Glutamatergic neuron (in vitro differentiated cells): ENCODE measurements around the gene ZNF451. TPM values are rescaled to one million over a fixed set of nuclear protein-coding genes. Genes with fewer than 3 reads are reported as not detected.

Experiments
- DNase-seq: peaks from one replicate; pipeline ENCODE4 v3.0.0; 2022
- H3K27ac Mint-ChIP-seq: one replicate; pipeline ENCODE4 v1.8.0; 2020; ENCODE audit warnings: mild to moderate bottlenecking, mixed read lengths, inconsistent platforms; ENCODE audit not compliant: unreplicated experiment
- H3K27me3 Mint-ChIP-seq: one replicate; pipeline ENCODE4 v1.8.0; 2020; ENCODE audit warnings: mild to moderate bottlenecking, moderate library complexity, mixed read lengths, inconsistent platforms; ENCODE audit not compliant: unreplicated experiment
- H3K36me3 Mint-ChIP-seq: one replicate; pipeline ENCODE4 v1.8.0; 2020; ENCODE audit warnings: mild to moderate bottlenecking, mixed read lengths, inconsistent platforms; ENCODE audit not compliant: unreplicated experiment
- H3K4me1 Mint-ChIP-seq: one replicate; pipeline ENCODE4 v1.8.0; 2020; ENCODE audit warnings: mild to moderate bottlenecking, low read depth, mixed read lengths, inconsistent platforms; ENCODE audit not compliant: unreplicated experiment
- H3K4me3 Mint-ChIP-seq: one replicate; pipeline ENCODE4 v1.8.0; 2020; ENCODE audit warnings: mild to moderate bottlenecking, mixed read lengths, inconsistent platforms; ENCODE audit not compliant: unreplicated experiment
- H3K9me3 Mint-ChIP-seq: one replicate; pipeline ENCODE4 v1.8.0; 2020; ENCODE audit warnings: mild to moderate bottlenecking, moderate library complexity, mixed read lengths, inconsistent platforms; ENCODE audit not compliant: unreplicated experiment
- total RNA-seq: library from RNA; stranded (reverse); fragmentation: NEBNext Ultra II Directional; extraction: Animal tissue kit (Norgen Biotek cat#: 25700); gene quantifications from one replicate; pipeline ENCODE4 v1.2.1, GENCODE V29; 2021; ENCODE audit not compliant: unreplicated experiment
- TF ChIP-seq, protein P1 (sequence below): fragments of 200-600 bp; sonication (generic); IDR thresholded peaks from one replicate; pipeline ENCODE4 v1.5.0; 2021; ENCODE audit not compliant: partially characterized antibody, unreplicated experiment

ZNF451 gene
- total RNA-seq, 1 donor from 2014 or later, result 79.6 TPM

DNA sequence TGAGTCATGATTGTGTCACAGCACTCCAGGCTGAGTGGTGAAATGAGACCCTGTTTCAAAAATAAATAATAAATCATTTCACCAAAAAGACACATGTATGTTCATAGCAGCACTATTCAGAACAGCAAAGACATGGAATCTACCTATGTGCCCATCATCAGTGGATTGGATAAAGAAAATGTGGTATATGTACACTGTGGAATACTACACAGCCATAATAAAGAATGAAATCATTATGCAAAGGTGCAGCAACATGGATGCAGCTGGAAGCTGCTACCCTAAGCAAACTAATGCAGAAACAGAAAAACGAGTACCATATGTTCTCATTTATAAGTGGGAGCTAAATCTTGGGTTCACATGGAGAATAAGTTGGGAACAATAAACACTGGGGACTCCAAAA, 33.1 kb downstream of the ZNF451 start:
- H3K4me1 Mint-ChIP-seq, result no peaks in the 10 kb centered on the region
- H3K27ac Mint-ChIP-seq, result no peak overlapping the region
- peaks cover 6% of the 10 kb centered on the region for H3K36me3 Mint-ChIP-seq
- H3K4me3 Mint-ChIP-seq, result no peak overlapping the region
- H3K9me3 Mint-ChIP-seq, result peaks cover 2% of the 10 kb centered on the region
- TF ChIP-seq, protein P1, sequence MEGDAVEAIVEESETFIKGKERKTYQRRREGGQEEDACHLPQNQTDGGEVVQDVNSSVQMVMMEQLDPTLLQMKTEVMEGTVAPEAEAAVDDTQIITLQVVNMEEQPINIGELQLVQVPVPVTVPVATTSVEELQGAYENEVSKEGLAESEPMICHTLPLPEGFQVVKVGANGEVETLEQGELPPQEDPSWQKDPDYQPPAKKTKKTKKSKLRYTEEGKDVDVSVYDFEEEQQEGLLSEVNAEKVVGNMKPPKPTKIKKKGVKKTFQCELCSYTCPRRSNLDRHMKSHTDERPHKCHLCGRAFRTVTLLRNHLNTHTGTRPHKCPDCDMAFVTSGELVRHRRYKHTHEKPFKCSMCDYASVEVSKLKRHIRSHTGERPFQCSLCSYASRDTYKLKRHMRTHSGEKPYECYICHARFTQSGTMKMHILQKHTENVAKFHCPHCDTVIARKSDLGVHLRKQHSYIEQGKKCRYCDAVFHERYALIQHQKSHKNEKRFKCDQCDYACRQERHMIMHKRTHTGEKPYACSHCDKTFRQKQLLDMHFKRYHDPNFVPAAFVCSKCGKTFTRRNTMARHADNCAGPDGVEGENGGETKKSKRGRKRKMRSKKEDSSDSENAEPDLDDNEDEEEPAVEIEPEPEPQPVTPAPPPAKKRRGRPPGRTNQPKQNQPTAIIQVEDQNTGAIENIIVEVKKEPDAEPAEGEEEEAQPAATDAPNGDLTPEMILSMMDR, result no peak
- peaks cover 2% of the 10 kb centered on the region for H3K27me3 Mint-ChIP-seq
- no peak for DNase-seq

DNA sequence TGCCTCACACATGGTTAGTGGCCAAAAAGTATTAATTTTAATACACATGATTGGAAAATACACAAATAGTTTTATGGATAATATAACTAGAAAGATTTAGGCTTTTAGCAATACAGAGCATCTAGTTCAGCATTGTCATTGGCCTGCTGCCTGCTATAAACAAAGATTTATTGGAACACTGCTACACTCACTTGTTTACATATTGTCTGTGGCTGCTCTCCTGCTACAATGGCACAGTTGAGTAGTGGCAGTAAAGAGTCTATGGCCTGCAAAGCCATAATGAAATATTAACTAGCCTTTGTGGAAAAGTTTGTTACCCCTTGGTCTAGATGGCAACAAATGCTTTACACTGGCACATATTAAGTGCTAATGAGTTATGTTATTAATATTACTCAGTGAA, 37.8 kb downstream of the ZNF451 start:
- no peaks in the 10 kb centered on the region for H3K36me3 Mint-ChIP-seq
- H3K4me3 Mint-ChIP-seq, result no peak overlapping the region
- H3K27me3 Mint-ChIP-seq, result no peaks in the 10 kb centered on the region
- no peaks in the 10 kb centered on the region for H3K9me3 Mint-ChIP-seq
- TF ChIP-seq, protein P1, result no peak
- no peak overlapping the region for H3K27ac Mint-ChIP-seq
- H3K4me1 Mint-ChIP-seq, result no peaks in the 10 kb centered on the region
- DNase-seq, result no peak

DNA sequence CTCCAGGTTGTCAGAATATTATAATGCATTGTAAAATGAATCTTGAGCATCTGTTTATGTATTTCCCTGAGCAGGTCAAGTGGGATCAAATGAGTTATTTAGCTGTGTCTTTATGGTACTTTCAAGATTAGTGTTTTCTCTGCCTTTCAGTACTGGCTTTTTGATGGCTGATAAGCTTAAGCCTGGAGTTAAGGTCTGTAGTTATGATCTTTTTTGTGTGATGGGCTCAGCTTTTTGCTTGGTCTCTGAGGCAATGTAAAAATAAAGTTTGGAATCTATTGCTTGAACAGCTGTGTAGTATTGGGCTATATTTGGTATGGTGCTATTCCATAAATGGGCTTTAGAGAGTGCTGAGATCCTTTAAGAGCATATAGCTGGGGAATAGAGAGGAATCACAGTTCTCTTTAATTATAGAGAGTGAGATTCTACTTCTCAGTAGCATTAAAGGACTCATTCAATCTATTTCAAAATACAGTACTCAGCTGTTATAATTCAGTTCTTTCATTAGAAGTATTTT, 40.7 kb downstream of the ZNF451 start:
- TF ChIP-seq, protein P1, result no peak
- Mint-ChIP-seq H3K4me3 (no peak overlapping the region), H3K4me1 (no peaks in the 10 kb centered on the region), H3K27ac (no peak overlapping the region), H3K36me3 (no peaks in the 10 kb centered on the region), H3K9me3 (no peaks in the 10 kb centered on the region), H3K27me3 (no peaks in the 10 kb centered on the region)
- no peak for DNase-seq

DNA sequence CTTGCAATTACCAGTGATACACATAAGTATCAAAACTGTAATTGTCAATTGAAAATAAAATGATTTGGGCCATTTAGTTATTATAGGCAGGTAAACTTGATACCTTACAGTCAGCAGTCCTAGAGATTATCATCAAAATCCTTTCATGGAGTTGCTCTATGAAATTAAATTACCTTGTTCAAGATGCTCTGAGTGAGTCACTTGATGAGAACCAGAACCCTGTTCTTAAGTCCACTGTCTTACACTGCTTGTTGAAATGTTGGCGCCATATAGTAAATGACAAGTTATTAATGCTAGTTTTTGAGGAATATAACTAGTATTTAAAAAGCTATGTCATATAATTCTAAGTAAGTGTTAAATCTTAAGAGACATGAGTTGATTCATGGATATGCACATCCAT, 45.0 kb downstream of the ZNF451 start:
- DNase-seq, result no peak
- TF ChIP-seq, protein P1, result no peak
- Mint-ChIP-seq H3K36me3 (no peaks in the 10 kb centered on the region), H3K4me3 (no peak overlapping the region), H3K4me1 (peaks cover 2% of the 10 kb centered on the region), H3K27me3 (no peaks in the 10 kb centered on the region), H3K27ac (no peak overlapping the region), H3K9me3 (peaks cover 2% of the 10 kb centered on the region)

DNA sequence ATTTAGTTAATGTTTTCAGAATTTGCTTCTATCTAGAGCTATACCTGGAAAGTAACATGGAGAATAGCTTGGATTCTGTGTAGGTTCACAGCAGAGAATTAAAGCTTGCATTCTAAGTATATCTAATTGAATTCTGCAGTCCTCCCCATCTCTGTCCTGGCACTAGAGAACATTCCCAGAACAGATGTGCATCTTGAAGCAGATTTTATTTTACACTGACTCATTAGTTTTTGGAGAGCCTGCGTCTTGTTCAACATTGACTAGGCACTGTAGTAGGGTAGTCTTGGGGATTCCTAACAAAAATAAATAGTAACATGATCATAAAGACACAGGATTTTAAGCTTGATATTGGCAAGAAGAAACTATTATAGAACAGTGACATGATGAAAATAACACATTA, 45.9 kb downstream of the ZNF451 start:
- H3K27me3 Mint-ChIP-seq, result no peaks in the 10 kb centered on the region
- peaks cover 2% of the 10 kb centered on the region for H3K4me1 Mint-ChIP-seq
- TF ChIP-seq, protein P1, result no peak
- peaks cover 2% of the 10 kb centered on the region for H3K9me3 Mint-ChIP-seq
- H3K4me3 Mint-ChIP-seq, result no peak overlapping the region
- no peak overlapping the region for H3K27ac Mint-ChIP-seq
- no peak for DNase-seq
- no peaks in the 10 kb centered on the region for H3K36me3 Mint-ChIP-seq
